ENCODE results near the gene BUD31. TPM values are rescaled to one million over a fixed set of nuclear protein-coding genes. Genes with fewer than 3 reads are reported as not detected.

The BUD31 gene
- total and polyA plus RNA-seq, 2 of the 8 experiments (the other 6 are each of a cell fraction or from before 2014, with no cell fraction given): 46.7 to 114 TPM

DNA sequence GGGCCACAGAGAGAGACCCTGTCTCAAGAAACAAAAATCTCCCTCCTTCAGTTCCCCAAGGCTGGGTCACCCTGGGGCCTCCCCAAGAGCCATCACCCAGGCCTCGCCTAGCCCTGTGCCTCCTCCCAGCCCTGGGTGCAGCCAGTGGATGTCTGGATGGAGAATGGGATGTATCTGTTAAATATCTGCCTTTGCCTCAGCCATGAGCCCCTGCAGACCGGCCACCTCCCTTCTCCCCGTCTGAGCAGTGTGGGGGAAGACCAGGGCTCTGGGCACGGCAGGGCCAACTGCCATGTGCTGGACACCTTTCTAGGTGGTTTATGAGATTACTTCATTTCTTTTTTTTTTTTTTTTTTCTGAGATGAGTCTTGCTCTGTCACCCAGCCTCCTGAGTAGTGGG lies 24.2 kb upstream of the BUD31 start:
- Histone ChIP-seq H3K23ac (ENCODE audit: insufficient read length) (no peak overlapping the region), H3K9me3 (ENCODE audit: insufficient read depth in 2 of 2, low read depth in 1 of 2, low read length in 1 of 2) (no peaks in the 10 kb centered on the region), H4K5ac (ENCODE audit: insufficient read length, low read depth, low read length) (no peak overlapping the region), H2AK5ac (ENCODE audit: low read depth, low read length) (no peak overlapping the region), H3K36me3 (ENCODE audit: control insufficient read depth in 2 of 4, insufficient read depth in 4 of 4, low read length in 3 of 4) (peaks cover 2 to 12% (median 8%) of the 10 kb centered on the region in 4 experiments; a peak in 6 of 8 replicates), H3K9ac (replicated peaks in 1 of 4; ENCODE audit: extremely low read depth in 1 of 4, low read depth in 3 of 4, low read length in 3 of 4) (no peak overlapping the region), H2BK15ac (ENCODE audit: low read length) (no peak overlapping the region), H2AFZ (ENCODE audit: low read length) (no peak overlapping the region), H4K8ac (ENCODE audit: extremely low read depth, insufficient read depth, low read length) (no peak overlapping the region), H2BK5ac (ENCODE audit: low read depth, low read length) (no peak overlapping the region), H3K4me2 (ENCODE audit: insufficient read depth in 1 of 2, low read depth in 2 of 2, low read length in 2 of 2) (no peak overlapping the region), H2BK120ac (replicated peaks; ENCODE audit: low read depth, low read length) (no peak overlapping the region), H3K79me1 (ENCODE audit: low read depth, low read length) (peaks cover 13% of the 10 kb centered on the region), H4K91ac (replicated peaks; ENCODE audit: insufficient read length, low read length) (no peak overlapping the region), H3K56ac (replicated peaks; ENCODE audit: insufficient read length, low read depth, low read length) (no peak overlapping the region), H3K18ac (ENCODE audit: extremely low read depth, low read length) (no peak overlapping the region), H2BK20ac (ENCODE audit: low read length) (no peak overlapping the region), H3K27me3 (replicated peaks in 1 of 4; ENCODE audit: control insufficient read depth in 3 of 4, extremely low read depth in 1 of 4, insufficient read depth in 3 of 4, low read length in 3 of 4) (no peaks in the 10 kb centered on the region), H3K4me1 (replicated peaks in 1 of 4; ENCODE audit: control insufficient read depth in 3 of 4, insufficient read depth in 4 of 4, low read length in 3 of 4) (peaks cover 0 to 5% (median 1%) of the 10 kb centered on the region in 4 experiments; a peak in 2 of 7 replicates), H3K14ac (ENCODE audit: insufficient read length) (no peak overlapping the region), H3K4ac (replicated peaks; ENCODE audit: insufficient read length, low read depth, low read length) (no peak overlapping the region), H3K27ac (ENCODE audit: low read depth, low read length) (no peak overlapping the region), H3K4me3 (ENCODE audit: extremely low read depth in 1 of 4, insufficient read depth in 2 of 4, low read depth in 3 of 4, low read length in 4 of 4) (no peak overlapping the region), H4K20me1 (replicated peaks in 1 of 2; ENCODE audit: control insufficient read depth in 1 of 2, insufficient read depth in 2 of 2, low read length in 2 of 2) (peaks cover 10 to 21% of the 10 kb centered on the region in 2 experiments), H2BK12ac (ENCODE audit: low read depth, low read length) (no peak overlapping the region), H3K79me2 (ENCODE audit: control insufficient read depth in 1 of 2, insufficient read depth in 2 of 2, low read length in 2 of 2) (peaks cover 0 to 13% of the 10 kb centered on the region in 2 experiments; a peak in 1 of 4 replicates), H3K23me2 (ENCODE audit: low read depth, low read length) (no peaks in the 10 kb centered on the region; the same call in 1 of the 2 replicates)
- WGBS, 2 experiments (ENCODE audit: extremely low coverage in 1 of 2, insufficient coverage in 1 of 2, insufficient read length in 1 of 2, insufficient replicate concordance in 2 of 2, low coverage in 1 of 2, low lambda C conversion rate in 2 of 2, missing lambda C conversion rate in 1 of 2): 89% methylated on average over 4 of the region's 4 CpGs; no CpG with 5 or more reads in 1 of the 2 experiments
- FAIRE-seq (no peak), DNase-seq (ENCODE audit: low read depth in 1 of 2, low spot score in 2 of 2) (no peak)
- CTCF ChIA-PET (ENCODE audit: partially characterized antibody): no interaction called here
- TF ChIP-seq JUN (IDR thresholded peaks at IDR 0.05; ENCODE audit: low read depth, low read length): no peak
- no peak for TF ChIP-seq POU5F1 (IDR thresholded peaks at IDR 0.05; ENCODE audit: low read depth, low read length)
- TF ChIP-seq CHD1 (IDR thresholded peaks at IDR 0.05; ENCODE audit: low read depth, low read length): no peak
- TF ChIP-seq BCL11A (IDR thresholded peaks at IDR 0.05; ENCODE audit: low read depth in 2 of 2, low read length in 2 of 2): no peak
- POLR2A ChIA-PET (ENCODE audit: partially characterized antibody): interaction anchor here (1.5 to 3.3 kb wide), 3 partner anchors 8 to 14 kb away, joined by 3 to 18 read pairs (median 4); no protein-coding TSS in a partner anchor
